Measurements from ENCODE around the gene ARHGAP26.

GRCh38 chr5:142736247-142736632 is 33.9 kb upstream of the ARHGAP26 start:
- TF ChIP-seq YY1 (IDR thresholded peaks at IDR 0.05; ENCODE audit: insufficient read depth, insufficient read length): no peak
- TF ChIP-seq SUZ12 (IDR thresholded peaks at IDR 0.05; ENCODE audit: extremely low read depth, insufficient read depth, insufficient read length): no peak
- no peak for TF ChIP-seq ZNF274 (IDR thresholded peaks at IDR 0.05; ENCODE audit: low read depth, low read length)

Measured in NT2/D1 (cell line).